ENCODE data around the gene KCNA3.

GRCh38 chr1:110676970-110677369 lies 2.2 kb upstream of the KCNA3 start:
- TF ChIP-seq, protein P1, sequence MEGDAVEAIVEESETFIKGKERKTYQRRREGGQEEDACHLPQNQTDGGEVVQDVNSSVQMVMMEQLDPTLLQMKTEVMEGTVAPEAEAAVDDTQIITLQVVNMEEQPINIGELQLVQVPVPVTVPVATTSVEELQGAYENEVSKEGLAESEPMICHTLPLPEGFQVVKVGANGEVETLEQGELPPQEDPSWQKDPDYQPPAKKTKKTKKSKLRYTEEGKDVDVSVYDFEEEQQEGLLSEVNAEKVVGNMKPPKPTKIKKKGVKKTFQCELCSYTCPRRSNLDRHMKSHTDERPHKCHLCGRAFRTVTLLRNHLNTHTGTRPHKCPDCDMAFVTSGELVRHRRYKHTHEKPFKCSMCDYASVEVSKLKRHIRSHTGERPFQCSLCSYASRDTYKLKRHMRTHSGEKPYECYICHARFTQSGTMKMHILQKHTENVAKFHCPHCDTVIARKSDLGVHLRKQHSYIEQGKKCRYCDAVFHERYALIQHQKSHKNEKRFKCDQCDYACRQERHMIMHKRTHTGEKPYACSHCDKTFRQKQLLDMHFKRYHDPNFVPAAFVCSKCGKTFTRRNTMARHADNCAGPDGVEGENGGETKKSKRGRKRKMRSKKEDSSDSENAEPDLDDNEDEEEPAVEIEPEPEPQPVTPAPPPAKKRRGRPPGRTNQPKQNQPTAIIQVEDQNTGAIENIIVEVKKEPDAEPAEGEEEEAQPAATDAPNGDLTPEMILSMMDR (IDR thresholded peaks at IDR 0.05) = no peak
- TF ChIP-seq POLR2A (IDR thresholded peaks at IDR 0.05) = no peak
